GM23338 (cell line): ENCODE results near the gene PROKR2.

Source experiments
- CTCF ChIP-seq, 2 experiments: fragments of 200-600 bp in 1 of 2; sonication (generic) in 1 of 2; conservative IDR thresholded peaks; 2 replicates each; pipeline versions ENCODE4 v1.5.1 to v1.6.1; 2016 to 2017; ENCODE audit warnings: antibody characterized with exemption in 2 of 2, low read depth in 2 of 2, mild to moderate bottlenecking in 2 of 2, moderate library complexity in 1 of 2
- EZH2 ChIP-seq: fragments of 200-600 bp; sonication (generic); IDR thresholded peaks from one replicate; pipeline ENCODE4 v1.8.0; 2017; ENCODE audit warnings: antibody characterized with exemption, mild to moderate bottlenecking, low read depth; ENCODE audit not compliant: unreplicated experiment
- POLR2AphosphoS5 ChIP-seq: IDR thresholded peaks from 2 replicates; pipeline ENCODE4 v1.6.1; 2016; ENCODE audit warnings: antibody characterized with exemption, low read depth
- TF ChIP-seq, protein P1 (sequence below): IDR thresholded peaks from one replicate; pipeline ENCODE4 v1.6.1; 2018; ENCODE audit warnings: antibody characterized with exemption; ENCODE audit not compliant: unreplicated experiment

GRCh38 chr20:5328268-5328667 is 11.5 kb upstream of the PROKR2 start:
- TF ChIP-seq CTCF (conservative IDR thresholded peaks at IDR 0.05; ENCODE audit: low read depth in 2 of 2): no peak
- no peak for TF ChIP-seq EZH2
- TF ChIP-seq, protein P1, sequence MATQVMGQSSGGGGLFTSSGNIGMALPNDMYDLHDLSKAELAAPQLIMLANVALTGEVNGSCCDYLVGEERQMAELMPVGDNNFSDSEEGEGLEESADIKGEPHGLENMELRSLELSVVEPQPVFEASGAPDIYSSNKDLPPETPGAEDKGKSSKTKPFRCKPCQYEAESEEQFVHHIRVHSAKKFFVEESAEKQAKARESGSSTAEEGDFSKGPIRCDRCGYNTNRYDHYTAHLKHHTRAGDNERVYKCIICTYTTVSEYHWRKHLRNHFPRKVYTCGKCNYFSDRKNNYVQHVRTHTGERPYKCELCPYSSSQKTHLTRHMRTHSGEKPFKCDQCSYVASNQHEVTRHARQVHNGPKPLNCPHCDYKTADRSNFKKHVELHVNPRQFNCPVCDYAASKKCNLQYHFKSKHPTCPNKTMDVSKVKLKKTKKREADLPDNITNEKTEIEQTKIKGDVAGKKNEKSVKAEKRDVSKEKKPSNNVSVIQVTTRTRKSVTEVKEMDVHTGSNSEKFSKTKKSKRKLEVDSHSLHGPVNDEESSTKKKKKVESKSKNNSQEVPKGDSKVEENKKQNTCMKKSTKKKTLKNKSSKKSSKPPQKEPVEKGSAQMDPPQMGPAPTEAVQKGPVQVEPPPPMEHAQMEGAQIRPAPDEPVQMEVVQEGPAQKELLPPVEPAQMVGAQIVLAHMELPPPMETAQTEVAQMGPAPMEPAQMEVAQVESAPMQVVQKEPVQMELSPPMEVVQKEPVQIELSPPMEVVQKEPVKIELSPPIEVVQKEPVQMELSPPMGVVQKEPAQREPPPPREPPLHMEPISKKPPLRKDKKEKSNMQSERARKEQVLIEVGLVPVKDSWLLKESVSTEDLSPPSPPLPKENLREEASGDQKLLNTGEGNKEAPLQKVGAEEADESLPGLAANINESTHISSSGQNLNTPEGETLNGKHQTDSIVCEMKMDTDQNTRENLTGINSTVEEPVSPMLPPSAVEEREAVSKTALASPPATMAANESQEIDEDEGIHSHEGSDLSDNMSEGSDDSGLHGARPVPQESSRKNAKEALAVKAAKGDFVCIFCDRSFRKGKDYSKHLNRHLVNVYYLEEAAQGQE: no peak
- no peak for TF ChIP-seq POLR2AphosphoS5
